Right ventricle myocardium superior (tissue), 1 donor: ENCODE data around the gene ZNF841. TPM values are rescaled to one million over a fixed set of nuclear protein-coding genes. Genes with fewer than 3 reads are reported as not detected.
"Not testable (repeated sequence)": the region's sequence is repeated elsewhere in the genome, so short reads cannot be mapped to it uniquely, and the experiment has no call there.

Experiments
- ATAC-seq: fragments of 200-7000 bp; cut with Tn5 transposase; one replicate; pipeline ENCODE4 v1.9.1; 2020; ENCODE audit warnings: mild to moderate bottlenecking; ENCODE audit not compliant: poor library complexity
- DNase-seq: peaks from one replicate; pipeline ENCODE4 v3.0.0-alpha.2; 2020
- intact Hi-C: fragments of 100-400 bp; cut with DNase I; formaldehyde crosslinking; loops from one replicate; pipeline ENCODE4 v1.11.2; 2022
- long read RNA-seq: library from polyadenylated mRNA; unstranded; transcript quantifications from one replicate; pipeline ENCODE4 v2.0.0, GENCODE V29; 2021
- total RNA-seq: library from RNA; stranded (reverse); fragmentation: NEBNext Ultra II Directional; extraction: Animal tissue kit (Norgen Biotek cat#: 25700); gene quantifications from one replicate; pipeline ENCODE4 v1.2.1, GENCODE V29; 2021
- donor health status: DM: no; HTN: yes; CAD: no; lungs with severe emphysema.

The ZNF841 gene
- 5.2 TPM for total RNA-seq
- long read RNA-seq, partial matches to known transcripts: 0 of 4 reads
- long read RNA-seq, other reads (novel, unspliced or antisense): 4 of 4 reads

- DNase-seq: peak; percentile 96
- intact Hi-C loops: no loop called here
- peak; percentile 100 for ATAC-seq
Observed at GRCh38 chr19:52095172-52096014, at the start of gene ZNF841. Gene ZNF841, minus strand, starts transcription at chr19:52095765. Its CDS starts 10,964 bp downstream, at chr19:52084801.

GRCh38 chr19:52142001-52142595 lies 46.5 kb upstream of the ZNF841 start:
- intact Hi-C loops: no loop called here
- DNase-seq: no peak
- ATAC-seq: no peak

DNA sequence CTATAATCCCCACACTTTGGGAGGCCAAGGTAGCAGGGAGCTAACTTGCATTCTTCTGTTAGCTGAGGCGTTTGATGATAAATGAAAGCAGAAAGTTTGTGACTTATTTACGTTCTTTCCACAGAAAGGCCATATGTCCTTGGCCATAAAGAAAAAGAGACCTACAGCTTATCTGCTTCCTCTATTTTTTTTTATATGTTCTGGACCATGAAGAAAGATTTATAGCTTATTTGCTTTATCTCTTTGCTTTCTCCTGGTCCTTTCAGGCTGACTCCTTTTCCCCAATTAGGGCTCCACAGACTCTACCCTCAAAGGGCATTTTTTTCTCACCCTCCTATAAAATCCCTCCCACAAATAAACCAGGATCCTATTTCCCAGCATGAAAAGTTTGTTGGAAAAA lies 45.6 kb upstream of the ZNF841 start:
- intact Hi-C loops: no loop called here
- ATAC-seq (no peak), DNase-seq (no peak)

DNA sequence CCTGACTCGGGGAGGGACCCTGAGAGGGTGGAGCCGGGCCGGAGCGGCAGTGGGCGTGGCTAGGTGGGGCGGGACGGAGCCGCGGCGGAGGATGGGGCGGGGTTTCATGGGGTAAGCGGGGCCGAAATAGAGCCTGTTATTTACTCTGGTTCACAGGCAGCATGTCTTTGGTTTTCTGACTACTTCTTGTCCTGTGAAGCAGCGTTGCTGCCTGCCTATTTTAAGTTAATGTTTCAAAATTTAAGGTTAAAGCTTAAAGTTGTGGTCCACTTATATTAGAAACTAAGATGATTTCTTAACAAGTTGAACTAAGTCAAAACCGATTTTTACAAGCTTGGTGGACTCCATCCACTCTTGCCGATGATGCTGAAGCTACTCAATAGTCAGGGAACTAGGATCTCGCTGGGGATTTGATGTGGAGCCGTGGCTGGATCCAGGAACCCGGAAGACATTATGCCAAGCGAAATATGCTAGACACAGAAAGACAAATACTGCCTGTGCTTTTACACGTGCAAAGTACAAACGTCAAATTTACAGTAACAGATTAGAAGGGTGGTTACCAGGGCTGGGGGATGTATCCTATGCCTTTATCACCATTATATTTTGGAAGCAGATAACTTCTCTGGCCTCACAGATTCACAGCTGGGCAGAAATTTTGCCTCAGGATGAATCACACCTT lies 44.6 kb upstream of the ZNF841 start:
- intact Hi-C loops: no loop called here
- no peak for DNase-seq
- no peak for ATAC-seq

- ATAC-seq (peak; percentile 99), DNase-seq (peak; percentile 97)
- intact Hi-C loops: loop anchor here (2.0 kb wide), 1 partner anchor 97 kb away; no protein-coding TSS in a partner anchor
Observed at GRCh38 chr19:52139252-52140031, 43.9 kb upstream of the ZNF841 start, which contains the start of gene ZNF616. Gene ZNF616, minus strand, starts transcription at chr19:52139938. Its CDS starts 9,426 bp downstream, at chr19:52130512.

DNA sequence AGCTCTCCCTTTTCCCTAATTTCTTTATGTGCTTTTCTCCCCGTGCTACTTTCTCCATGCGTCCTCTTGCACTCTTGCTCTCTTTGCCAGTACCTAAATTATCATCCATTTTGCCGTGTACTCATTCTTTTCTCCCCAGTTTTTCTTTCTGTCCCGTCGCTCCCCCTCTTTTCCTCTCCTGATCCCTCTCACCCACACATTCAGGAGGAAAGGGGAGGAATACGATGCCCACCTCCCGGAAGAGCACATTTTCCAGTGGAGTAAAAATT lies 43.4 kb upstream of the ZNF841 start:
- no peak for ATAC-seq
- intact Hi-C loops: loop anchor here (2.0 kb wide), 1 partner anchor 98 kb away; no protein-coding TSS in a partner anchor
- no peak for DNase-seq

DNA sequence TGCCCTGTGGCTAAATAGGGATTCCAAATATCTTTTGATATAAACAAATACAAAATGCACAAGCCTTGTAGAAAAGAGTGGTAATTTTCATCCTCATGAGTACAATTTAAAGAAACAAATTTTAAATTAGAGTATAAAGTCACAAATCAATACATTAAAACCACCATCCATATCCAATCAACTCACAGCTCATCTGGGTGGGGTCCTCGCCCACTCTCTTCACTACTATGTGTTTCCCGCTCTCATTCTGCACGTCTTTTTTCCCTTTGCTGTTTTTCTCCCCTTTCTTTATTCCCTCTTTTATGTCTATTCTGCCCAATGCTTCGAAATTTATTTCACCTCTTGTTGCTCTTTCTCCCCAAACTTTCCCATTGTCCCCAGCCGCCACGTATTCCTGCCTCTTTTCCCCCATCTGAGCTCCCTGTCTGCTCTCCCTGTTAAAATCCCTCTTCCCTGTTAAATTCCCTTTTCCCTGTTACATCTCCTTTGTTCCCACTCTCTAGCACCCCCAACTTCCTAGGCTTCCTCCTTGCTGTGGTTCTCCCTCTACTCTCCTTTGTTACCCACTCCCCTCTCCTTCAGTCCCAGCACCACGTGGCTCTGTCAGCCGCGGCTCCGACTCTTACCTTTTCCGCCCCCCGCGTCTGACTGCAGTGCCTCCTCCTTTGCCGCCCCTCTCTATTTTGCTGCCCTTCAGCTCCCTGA lies 42.9 kb upstream of the ZNF841 start:
- intact Hi-C loops: loop anchor here (2.0 kb wide), 1 partner anchor 98 kb away; no protein-coding TSS in a partner anchor
- no peak for ATAC-seq

GRCh38 chr19:52120286-52120685 lies 24.7 kb upstream of the ZNF841 start:
- no peak for ATAC-seq
- DNase-seq: no peak
- intact Hi-C loops: no loop called here

More for the DNA sequence above, 42.9 kb upstream of the ZNF841 start:
- DNase-seq: no peak

DNA sequence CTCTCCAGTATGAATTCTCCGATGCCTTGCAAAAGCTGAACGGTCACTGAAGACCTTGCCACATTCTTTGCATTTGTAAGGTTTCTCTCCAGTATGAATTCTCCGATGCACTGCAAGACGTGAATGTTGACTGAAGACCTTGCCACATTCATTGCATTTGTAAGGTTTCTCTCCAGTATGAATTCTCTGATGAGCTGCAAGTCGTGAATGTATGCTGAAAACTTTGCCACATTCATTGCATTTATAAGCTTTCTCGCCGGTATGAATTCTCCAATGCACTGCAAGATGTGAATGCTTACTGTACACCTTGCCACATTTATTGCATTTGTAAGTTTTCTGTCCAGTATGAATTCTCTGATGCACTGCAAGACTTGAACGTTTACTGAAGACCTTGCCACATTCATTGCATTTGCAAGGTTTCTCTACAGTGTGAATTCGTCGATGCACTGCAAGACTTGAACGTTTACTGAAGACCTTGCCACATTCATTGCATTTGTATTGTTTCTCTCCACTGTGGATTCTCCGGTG lies 20.0 kb upstream of the ZNF841 start:
- intact Hi-C loops: no loop called here
- ATAC-seq (no peak), DNase-seq (no peak)

GRCh38 chr19:52114691-52115090 lies 19.1 kb upstream of the ZNF841 start:
- ATAC-seq (no peak), DNase-seq (no peak)
- intact Hi-C loops: no loop called here

DNA sequence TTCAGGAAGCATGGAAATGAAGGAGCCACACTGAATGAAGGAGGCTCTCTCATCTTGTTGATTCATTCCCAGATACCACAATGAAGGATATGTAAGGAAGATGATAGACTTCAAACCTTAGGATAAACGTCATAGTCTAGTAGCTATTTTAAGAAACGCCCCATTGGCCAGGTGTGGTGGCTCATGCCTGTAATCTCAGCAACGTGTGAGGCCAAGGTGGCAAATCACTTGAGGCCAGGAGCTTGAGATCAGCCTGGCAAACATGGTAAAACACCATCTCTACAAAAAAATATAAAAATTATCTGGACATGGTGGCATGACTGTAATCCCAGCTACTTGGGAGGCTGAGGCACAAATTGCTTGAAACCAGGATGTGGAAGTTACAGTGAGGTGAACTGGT lies 17.1 kb upstream of the ZNF841 start:
- ATAC-seq: no peak
- intact Hi-C loops: no loop called here
- DNase-seq: no peak

- intact Hi-C loops: no loop called here
- DNase-seq (no peak), ATAC-seq (no peak)
Observed at GRCh38 chr19:52110780-52111179, 15.2 kb upstream of the ZNF841 start.

- DNase-seq: no peak
- intact Hi-C loops: no loop called here
- no peak for ATAC-seq
Observed at GRCh38 chr19:52102782-52103181, 7.2 kb upstream of the ZNF841 start.

DNA sequence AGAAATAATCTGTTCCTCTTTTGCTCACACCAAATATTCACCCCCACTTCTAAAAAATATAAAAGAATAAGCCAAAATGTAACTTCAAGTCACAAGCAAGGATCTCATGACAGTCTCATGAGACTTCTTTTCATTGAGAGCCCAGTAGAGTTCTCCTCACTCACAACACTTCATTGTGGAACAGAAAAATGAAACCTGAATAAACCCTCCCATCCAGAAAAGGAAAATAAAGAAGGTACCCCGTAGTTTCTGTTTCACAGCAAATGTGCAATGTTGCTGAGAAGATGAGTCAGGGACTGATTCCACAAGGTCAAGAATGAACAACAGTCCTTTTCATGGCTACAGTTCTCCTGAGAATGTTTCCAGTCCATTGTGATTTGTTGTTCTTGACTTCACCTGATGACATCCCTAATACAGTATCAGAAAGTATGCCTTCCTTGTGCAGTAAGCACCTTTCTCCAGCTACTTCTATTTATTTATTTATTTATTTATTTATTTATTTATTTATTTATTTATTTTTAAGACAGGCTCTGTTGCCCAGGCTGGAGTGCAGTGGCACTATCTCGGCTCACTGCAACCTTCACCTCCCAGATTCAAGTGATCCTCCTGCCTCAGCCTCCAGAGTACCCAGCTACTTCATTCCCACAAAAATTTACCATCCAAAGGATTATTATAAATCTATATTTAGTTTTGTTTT lies 6.4 kb upstream of the ZNF841 start:
- DNase-seq (no peak), ATAC-seq (no peak)
- intact Hi-C loops: no loop called here

DNA sequence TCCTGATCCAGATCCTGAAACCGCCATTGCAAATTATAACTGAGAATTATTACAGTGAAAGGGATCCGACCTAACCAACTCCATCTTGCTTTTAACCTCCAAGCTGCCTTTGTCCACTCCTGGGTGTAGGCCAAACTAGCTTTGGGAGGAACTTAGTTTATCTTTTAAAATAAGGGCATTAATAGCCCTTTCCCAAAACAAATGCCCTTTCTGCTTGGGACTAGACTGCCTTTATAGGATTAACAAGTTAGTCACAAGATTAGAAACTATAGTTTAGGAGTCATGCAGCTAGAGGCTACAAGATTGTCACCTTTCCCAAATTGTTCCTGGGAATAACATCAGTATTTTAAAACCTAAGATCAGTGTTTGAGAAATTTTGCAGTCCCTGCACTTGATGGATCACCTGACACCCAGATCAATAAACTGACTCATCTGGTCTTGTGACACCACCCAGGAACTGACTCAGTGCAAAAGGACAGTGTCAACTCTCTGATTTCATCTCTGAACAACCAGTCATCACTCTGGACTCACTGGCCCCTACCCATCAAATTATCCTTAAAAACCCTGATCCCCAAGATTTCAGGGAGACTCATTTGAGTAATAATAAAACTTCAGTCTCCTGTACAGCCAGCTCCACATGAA lies 4.1 kb upstream of the ZNF841 start:
- ATAC-seq (no peak), DNase-seq (no peak)
- intact Hi-C loops: no loop called here

DNA sequence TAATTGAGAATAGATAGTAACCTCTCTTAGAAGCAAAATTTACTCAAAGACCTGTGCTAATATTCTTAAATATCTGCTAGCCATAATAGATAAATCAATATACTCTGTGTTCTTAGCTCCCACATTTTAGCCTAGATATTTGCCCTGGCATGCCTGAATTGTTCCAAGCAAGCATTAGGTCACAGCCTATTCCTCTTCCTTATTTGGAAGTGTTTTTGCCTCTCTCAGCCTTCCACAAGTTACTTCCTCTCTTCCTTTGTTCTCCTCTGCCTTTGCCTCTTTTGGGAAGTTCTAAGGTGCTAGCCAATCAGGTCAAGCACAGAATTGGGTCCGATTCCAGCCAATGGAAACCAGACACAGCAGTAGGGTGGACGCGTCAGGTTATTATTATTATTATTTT lies 851 bp upstream of the ZNF841 start:
- DNase-seq, ATAC-seq, intact Hi-C loops: not testable (repeated sequence)

DNA sequence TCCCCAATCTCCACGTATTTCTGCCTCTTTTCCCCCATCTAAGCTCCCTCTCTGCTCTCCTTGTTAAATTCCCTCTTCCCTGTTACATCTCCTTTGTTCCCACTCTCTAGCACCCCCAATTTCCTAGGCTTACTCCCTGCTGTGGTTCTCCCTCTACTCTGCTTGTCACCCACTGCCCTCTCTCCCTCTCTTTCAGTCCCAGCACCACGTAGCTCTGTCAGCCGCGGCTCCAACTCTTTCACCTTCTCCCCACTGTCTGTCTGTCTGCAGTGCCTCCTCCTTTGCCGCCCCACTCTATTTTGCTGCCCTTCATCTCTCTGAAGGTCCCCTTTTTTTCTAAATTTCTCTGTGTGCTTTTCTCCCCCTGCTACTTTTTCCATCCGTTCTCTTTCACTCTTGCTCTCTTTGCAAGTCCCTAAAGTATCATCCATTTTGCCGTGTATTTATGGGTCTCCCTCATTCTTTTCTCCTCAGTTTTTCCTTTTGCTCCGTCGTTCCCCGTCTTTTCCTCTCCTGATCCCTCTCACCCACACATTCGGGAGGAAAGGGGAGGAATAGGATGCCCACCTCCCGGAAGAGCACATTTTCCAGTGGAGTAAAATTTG lies 937 bp downstream of the ZNF841 start:
- no peak for DNase-seq
- intact Hi-C loops: no loop called here
- ATAC-seq: no peak
